ENCODE results near the gene RAI1.

Gene RAI1

GRCh38 chr17:17784657-17785267 lies 103.5 kb downstream of the RAI1 start:
- DNase-seq (ENCODE audit: low spot score), result peak; percentile 45

- no peak for DNase-seq (ENCODE audit: low spot score)
Observed at GRCh38 chr17:17785407-17785806, 104.1 kb downstream of the RAI1 start.

DNA sequence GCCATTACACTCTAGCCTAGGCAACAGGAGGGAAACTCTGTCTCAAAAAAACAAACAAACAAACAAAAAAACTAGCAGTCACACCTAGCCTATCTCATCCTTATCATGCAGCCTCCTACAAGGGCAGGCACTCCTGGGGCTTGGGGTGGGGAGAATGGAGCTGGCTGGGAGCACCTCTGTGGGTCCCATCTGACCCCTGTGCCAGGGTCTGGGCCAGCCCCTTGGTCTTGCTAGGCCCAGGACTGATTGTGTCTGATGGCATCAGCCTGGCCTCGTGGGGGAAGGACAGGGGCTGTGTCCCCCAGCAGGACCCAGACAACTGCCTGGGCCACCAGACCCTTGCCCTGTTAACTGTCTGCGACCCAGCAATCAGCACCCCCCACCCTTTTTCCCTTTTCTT lies 105.7 kb downstream of the RAI1 start:
- DNase-seq (ENCODE audit: low spot score), result no peak

- no peak for DNase-seq (ENCODE audit: low spot score)
Observed at GRCh38 chr17:17787568-17787967, 106.3 kb downstream of the RAI1 start.

GRCh38 chr17:17788967-17789366 lies 107.7 kb downstream of the RAI1 start:
- no peak for DNase-seq (ENCODE audit: low spot score)

GRCh38 chr17:17789410-17789809 lies 108.2 kb downstream of the RAI1 start:
- DNase-seq (ENCODE audit: low spot score), result no peak

DNA sequence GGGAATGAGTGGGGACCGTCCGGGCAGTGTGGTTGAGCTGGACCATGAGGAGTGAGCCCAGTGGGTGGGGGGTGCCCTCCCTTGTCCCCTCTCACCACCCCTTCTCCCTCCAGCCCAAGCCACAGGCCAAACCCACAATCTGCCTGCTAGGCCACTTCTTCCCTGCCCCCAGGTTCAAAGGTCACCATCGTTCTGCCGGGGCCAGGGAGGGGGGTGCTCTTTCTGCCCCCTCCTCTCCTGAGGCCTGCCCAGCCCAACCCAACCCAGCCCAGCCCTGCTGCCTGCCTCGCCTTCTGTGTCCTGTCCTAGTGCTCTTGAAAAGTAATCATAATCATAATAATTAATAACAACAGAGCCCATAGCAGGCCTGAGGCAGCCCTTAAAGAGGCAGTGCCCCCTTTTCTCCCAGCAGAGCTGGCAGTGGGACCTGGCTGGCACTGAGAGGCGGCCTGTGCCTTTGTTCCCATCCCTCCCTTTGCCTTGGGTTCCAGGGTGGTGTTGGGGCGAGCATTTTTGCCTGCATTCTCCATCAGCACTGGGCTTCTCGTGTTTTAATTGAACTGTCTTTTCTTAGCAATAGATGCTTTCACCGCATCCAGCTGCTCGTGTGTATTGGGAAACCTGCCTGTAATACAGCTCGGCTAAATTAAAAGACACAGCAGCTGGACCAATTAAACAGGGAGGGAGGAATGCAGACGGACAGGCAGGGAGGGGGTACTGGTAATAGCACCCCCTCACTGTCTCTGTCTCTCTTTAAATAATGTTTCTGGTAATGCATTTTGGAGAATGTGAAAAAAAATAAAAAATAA lies 108.8 kb downstream of the RAI1 start:
- DNase-seq (ENCODE audit: low spot score), result no peak

DNA sequence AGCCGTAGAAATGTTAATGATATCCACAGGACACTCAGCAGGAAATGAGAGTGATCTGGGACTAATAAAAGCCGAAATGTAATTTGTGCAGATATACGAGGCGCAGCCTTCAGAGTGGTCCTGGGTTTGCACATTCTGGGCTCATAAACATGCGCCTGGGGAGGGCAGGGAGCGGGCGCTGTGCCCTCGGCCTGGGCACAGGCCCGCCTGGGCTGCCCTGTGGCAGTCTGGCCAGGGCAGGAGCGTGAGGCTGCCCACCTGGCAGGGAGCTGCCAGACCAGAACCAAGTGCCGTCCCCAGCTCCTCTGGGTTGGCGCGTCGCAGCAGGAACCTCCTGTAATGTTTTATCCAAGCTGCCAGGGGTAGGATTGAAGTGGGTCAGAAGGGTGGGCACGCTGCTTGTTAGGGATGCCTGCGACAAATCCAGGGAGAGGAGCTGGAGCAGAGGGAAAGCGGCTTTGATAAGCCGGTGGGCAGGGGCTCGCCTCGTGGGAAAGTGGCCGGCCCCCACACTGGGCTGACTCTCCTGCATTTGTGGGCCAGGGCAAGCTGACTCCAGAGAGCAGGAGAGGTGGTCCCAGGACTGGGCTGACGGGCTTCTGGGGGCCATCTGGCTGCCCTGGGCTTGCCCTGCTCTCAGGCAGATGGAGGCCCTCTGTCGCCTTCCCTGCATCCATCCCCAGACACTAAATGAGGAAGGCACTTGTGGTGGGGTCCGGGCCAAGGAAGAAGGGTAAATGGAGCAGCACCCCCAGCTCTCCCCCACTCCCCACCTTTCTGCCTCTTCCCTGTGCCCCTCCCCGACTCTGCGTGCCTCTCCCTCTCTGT lies 109.6 kb downstream of the RAI1 start:
- DNase-seq (ENCODE audit: low spot score), result no peak

- no peak for DNase-seq (ENCODE audit: low spot score)
Observed at GRCh38 chr17:17792037-17792550, 110.8 kb downstream of the RAI1 start.

GRCh38 chr17:17792551-17793377 lies 111.5 kb downstream of the RAI1 start:
- DNase-seq (ENCODE audit: low spot score), result peak; percentile 67

GRCh38 chr17:17793378-17794214 lies 112.3 kb downstream of the RAI1 start:
- no peak for DNase-seq (ENCODE audit: low spot score)

DNA sequence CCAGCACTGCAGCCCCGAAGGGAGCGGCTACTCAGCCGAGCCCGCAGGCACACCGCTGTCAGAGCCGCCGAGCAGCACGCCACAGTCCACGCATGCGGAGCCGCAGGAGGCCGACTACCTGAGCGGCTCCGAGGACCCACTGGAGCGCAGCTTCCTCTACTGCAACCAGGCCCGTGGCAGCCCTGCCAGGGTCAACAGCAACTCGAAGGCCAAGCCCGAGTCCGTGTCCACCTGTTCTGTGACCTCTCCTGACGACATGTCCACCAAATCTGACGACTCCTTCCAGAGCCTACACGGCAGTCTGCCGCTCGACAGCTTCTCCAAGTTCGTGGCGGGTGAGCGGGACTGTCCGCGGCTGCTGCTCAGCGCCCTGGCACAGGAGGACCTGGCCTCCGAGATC lies 113.1 kb downstream of the RAI1 start:
- no peak for DNase-seq (ENCODE audit: low spot score)

- no peak for DNase-seq (ENCODE audit: low spot score)
Observed at GRCh38 chr17:17795296-17795695, 114.0 kb downstream of the RAI1 start.

GRCh38 chr17:17795946-17796786 lies 114.9 kb downstream of the RAI1 start:
- no peak for DNase-seq (ENCODE audit: low spot score)

DNA sequence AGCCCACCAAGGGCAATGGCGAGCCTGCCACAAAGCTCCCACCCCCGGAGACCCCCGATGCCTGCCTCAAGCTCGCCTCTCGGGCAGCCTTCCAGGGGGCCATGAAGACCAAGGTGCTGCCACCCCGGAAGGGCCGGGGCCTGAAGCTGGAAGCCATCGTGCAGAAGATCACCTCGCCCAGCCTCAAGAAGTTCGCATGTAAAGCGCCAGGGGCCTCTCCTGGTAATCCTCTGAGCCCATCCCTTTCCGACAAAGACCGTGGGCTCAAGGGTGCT lies 115.5 kb downstream of the RAI1 start:
- DNase-seq (ENCODE audit: low spot score), result no peak

GRCh38 chr17:17797119-17797809 lies 116.0 kb downstream of the RAI1 start:
- DNase-seq (ENCODE audit: low spot score), result no peak

GRCh38 chr17:17798010-17798556 lies 116.8 kb downstream of the RAI1 start:
- no peak for DNase-seq (ENCODE audit: low spot score)

DNA sequence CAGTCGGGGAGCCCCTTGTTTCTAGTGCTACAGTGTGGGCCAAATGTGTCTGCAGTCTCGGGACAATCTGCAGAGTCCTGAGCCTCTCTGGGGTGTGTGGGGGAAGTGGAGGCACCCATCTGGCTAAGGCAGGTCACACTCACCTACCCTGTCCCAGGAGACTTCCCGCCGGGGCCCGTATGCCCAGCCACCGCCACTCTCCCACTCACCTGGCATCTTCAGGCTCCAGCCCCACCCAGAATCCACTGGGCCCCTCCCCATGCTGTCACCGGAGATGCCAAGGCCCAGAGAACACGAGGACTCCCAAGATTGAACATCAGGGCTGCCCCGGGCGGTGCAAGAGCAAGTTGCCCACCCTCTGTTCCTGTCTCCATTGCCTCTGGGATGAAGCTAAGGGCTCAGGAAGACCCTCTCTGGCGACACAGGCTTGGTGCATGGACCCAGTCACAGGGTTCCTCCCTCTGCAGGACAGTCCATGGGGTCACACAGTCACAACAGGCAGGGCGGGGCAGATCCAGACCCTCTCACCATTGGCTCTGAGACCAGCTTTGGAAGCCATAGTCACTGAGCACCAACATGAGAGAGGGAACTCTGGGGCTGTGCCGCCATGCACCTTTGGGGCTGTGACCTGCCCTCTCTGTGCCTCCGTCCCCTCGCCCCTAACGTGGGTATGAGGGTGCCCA lies 117.5 kb downstream of the RAI1 start:
- DNase-seq (ENCODE audit: low spot score), result no peak
